HTR-8/SVneo (cell line): ENCODE results near the gene PRDX3.
A peak's percentile ranks its signal among the peaks of the same experiment; 100 is the strongest.
"Not testable (repeated sequence)": the region's sequence is repeated elsewhere in the genome, so short reads cannot be mapped to it uniquely, and the experiment has no call there.

Experiments used
- DNase-seq: peaks from one replicate; pipeline ENCODE4 v3.0.0; 2011; ENCODE audit warnings: low spot score, mixed read lengths; ENCODE audit not compliant: insufficient read length
- FAIRE-seq: peaks from 2 replicates; lab custom pipeline; 2011; peaks lifted over from hg19 to GRCh38; lab: Jason Lieb, UNC

PRDX3 gene

GRCh38 chr10:119207366-119207666 lies 28.7 kb upstream of the PRDX3 start, which contains the start of gene GRK5:
GRK5 (plus strand) TSS chr10:119207571; CDS start chr10:119207918, 347 bp downstream.
- DNase-seq (peak; percentile 92), FAIRE-seq (no peak)

- FAIRE-seq (no peak), DNase-seq (peak; percentile 58)
Measured at GRCh38 chr10:119206603-119207365, 28.2 kb upstream of the PRDX3 start.

GRCh38 chr10:119205894-119206602 lies 27.4 kb upstream of the PRDX3 start:
- FAIRE-seq (no peak), DNase-seq (no peak)

- DNase-seq (no peak), FAIRE-seq (no peak)
Measured at GRCh38 chr10:119203006-119203405, 24.4 kb upstream of the PRDX3 start.

- no peak for FAIRE-seq
- no peak for DNase-seq
Measured at GRCh38 chr10:119201233-119201632, 22.6 kb upstream of the PRDX3 start.

- DNase-seq (peak; percentile 57), FAIRE-seq (no peak)
Measured at GRCh38 chr10:119199231-119199992, 20.8 kb upstream of the PRDX3 start.

- DNase-seq: no peak
- no peak for FAIRE-seq
Measured at GRCh38 chr10:119198438-119198837, 19.8 kb upstream of the PRDX3 start.

GRCh38 chr10:119197921-119198320 lies 19.3 kb upstream of the PRDX3 start:
- FAIRE-seq (no peak), DNase-seq (no peak)

- FAIRE-seq (no peak), DNase-seq (no peak)
Measured at GRCh38 chr10:119191881-119192280, 13.3 kb upstream of the PRDX3 start.

- FAIRE-seq: no peak
- no peak for DNase-seq
Measured at GRCh38 chr10:119190954-119191785, 12.6 kb upstream of the PRDX3 start.

GRCh38 chr10:119190353-119190752 lies 11.7 kb upstream of the PRDX3 start:
- DNase-seq (peak; percentile 79), FAIRE-seq (peak; percentile 65)

GRCh38 chr10:119189811-119190282 lies 11.2 kb upstream of the PRDX3 start:
- FAIRE-seq: no peak
- DNase-seq: no peak

GRCh38 chr10:119183664-119184412 lies 5.2 kb upstream of the PRDX3 start:
- FAIRE-seq: no peak

GRCh38 chr10:119180850-119181400 lies 2.3 kb upstream of the PRDX3 start:
- FAIRE-seq, DNase-seq: not testable (repeated sequence)

More at GRCh38 chr10:119183664-119184412, 5.2 kb upstream of the PRDX3 start:
- DNase-seq: no peak

- DNase-seq: no peak
- FAIRE-seq: no peak
Measured at GRCh38 chr10:119177708-119178371, 772 bp downstream of the PRDX3 start.

- FAIRE-seq: no peak
- DNase-seq: no peak
Measured at GRCh38 chr10:119176166-119176565, 2.4 kb downstream of the PRDX3 start.

- no peak for DNase-seq
- FAIRE-seq: no peak
Measured at GRCh38 chr10:119174109-119174508, 4.5 kb downstream of the PRDX3 start.

- DNase-seq (no peak), FAIRE-seq (no peak)
Measured at GRCh38 chr10:119167041-119167440, 11.6 kb downstream of the PRDX3 start.
